Left ventricle myocardium superior (tissue), 1 donor: ENCODE results near the gene DPY19L3. TPM values are rescaled to one million over a fixed set of nuclear protein-coding genes. Genes with fewer than 3 reads are reported as not detected.
"Not testable (repeated sequence)": the region's sequence is repeated elsewhere in the genome, so short reads cannot be mapped to it uniquely, and the experiment has no call there.

Experiments used
- ATAC-seq: fragments of 200-7000 bp; cut with Tn5 transposase; one replicate; pipeline ENCODE4 v1.9.1; 2020; ENCODE audit warnings: mild to moderate bottlenecking, moderate library complexity
- DNase-seq: peaks from one replicate; pipeline ENCODE4 v3.0.0-alpha.2; 2020
- intact Hi-C: fragments of 100-400 bp; cut with micrococcal nuclease; formaldehyde crosslinking; loops from one replicate; pipeline ENCODE4 v1.11.0; 2022
- total RNA-seq: library from RNA; stranded (reverse); fragmentation: NEBNext Ultra II Directional; extraction: Animal tissue kit (Norgen Biotek cat#: 25700); gene quantifications from one replicate; pipeline ENCODE4 v1.2.1, GENCODE V29; 2021
- donor health status: DM: no; HTN: yes; CAD: no; lungs with severe emphysema.

DPY19L3 gene
- total RNA-seq, 1 donor from 2014 or later = 5.2 TPM

- intact Hi-C loops = no loop called here
- DNase-seq (no peak), ATAC-seq (no peak)
These were observed 17.1 kb upstream of the DPY19L3 start for GRCh38 chr19:32388393-32388855.

DNA sequence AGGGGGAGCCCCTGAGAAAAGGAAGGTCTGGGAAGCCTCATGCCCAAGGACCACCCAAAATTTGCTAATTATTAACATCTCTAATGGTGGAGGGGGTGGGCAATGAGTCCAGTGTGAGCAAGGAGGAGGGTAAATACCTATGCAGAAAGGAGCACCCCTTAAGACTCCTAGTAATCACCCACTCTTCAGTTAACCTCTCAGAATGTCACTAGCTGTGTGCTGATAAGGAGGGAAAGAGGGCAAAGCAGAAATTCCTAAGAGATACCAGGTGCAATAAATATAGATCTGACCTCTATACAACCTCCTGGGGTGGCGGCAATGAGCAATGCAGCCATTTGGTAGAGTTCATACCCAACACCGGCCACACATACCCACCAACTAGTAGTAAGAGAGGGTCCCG, 12.7 kb upstream of the DPY19L3 start:
- DNase-seq (no peak), ATAC-seq (peak; percentile 52)
- intact Hi-C loops = no loop called here

GRCh38 chr19:32396046-32396652, 9.4 kb upstream of the DPY19L3 start:
- no peak for DNase-seq
- intact Hi-C loops = no loop called here
- ATAC-seq = no peak

DNA sequence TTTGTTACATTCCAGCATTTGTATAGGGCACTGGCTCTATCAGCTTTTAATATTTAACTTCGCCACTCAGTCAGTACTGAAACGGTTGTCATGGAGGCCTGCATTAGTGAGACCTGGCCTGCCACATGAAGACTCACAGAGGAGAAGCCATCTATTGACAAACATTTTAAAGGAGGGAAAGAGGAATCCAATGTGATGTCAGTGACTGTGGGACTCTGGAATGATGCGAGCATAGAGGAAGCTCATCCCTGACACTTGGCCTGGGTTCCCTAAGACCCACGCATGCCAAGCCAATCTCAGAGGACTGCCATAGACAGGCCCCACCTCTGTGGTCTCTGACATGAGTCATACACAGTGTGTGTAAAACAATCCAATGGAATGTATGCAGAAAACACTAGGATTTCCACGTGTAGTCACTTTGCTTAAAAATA, 7.9 kb upstream of the DPY19L3 start:
- intact Hi-C loops = no loop called here
- DNase-seq = no peak
- ATAC-seq = no peak

DNA sequence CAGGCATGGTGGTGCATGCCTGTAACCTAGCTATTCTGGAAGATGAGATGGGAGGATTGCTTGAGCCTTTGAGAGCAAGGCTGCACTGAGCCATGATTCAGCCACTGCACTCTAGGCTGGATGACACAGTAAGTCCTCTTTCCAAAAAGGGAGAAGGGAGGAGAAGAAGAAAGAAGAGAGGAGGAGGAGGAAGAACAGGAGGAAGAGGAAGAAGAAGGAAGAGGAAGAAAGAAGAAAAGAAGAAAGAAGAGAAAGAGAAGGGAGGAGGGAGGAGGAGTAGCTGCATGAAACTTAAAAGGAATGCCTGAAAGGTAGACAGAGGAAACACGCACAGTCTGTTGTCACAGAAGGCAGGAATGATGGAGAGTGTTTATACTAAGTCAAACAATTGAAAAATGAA, 3.6 kb upstream of the DPY19L3 start:
- no peak for ATAC-seq
- intact Hi-C loops = no loop called here
- no peak for DNase-seq

DNA sequence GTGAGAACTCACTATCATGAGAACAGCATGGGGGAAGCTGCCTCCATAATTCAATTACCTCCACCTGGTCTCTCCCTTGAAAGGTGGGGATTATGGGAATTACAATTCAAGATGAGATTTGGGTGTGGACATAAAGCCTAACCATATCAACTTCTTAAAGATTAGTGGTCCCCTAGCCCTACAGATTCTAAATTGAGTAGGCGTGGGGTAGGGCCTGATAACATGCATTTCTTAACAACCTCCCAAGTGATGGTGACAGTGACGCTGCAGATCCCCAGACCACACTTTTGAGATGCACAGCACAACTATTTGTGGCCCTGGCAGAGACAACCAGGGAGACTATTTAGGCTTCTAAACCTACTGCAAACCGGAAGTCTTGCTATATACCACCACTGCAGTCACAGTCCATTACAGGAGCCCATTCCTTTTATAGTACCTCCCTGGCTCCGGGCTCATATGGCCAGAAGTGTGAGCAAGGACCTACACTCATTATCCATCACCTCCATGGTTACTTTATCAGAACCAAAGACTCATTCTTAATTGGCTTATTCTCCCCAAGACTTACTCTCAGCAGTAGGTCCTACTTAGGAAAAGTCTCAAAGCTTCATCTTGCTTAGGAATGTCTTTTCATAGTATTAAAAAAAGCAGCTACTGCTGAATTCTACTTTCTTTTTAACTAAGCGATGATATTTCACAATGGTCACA, 2.1 kb upstream of the DPY19L3 start:
- intact Hi-C loops = no loop called here
- no peak for ATAC-seq
- DNase-seq = no peak

DNA sequence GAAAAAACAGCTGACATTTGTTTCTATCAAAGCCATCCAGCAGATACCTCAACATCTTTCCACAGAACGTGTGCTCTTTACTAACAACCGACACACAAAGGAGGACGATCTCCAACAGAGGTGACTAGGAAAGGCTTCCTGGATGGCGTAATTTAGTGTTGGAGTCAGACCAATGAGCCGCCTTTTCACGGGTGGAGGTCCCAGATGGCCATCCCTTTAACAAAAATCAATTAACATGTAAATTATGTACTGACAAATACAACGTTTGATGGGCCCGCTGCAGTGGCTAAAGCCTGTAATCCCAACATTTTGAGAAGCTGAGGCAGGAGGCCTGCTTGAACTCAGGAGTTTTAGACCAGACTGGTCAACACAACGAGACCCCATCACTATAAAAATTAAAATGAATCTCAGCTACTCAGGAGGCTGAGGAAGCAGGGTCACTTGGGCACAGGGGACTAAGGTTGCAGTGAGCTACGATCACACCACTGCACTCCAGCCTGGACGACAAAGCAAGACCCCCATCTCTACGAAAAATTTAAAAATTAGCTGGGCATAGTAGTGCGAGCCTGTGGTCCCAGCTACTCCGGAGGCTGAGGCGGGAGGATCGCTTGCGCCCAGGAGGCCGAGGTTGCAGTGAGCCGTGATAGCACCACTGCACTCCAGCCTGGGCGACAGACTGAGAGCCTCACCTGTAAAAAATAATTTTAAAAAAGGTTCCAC, 1.2 kb upstream of the DPY19L3 start:
- intact Hi-C loops = no loop called here
- DNase-seq (no peak), ATAC-seq (no peak)

DNA sequence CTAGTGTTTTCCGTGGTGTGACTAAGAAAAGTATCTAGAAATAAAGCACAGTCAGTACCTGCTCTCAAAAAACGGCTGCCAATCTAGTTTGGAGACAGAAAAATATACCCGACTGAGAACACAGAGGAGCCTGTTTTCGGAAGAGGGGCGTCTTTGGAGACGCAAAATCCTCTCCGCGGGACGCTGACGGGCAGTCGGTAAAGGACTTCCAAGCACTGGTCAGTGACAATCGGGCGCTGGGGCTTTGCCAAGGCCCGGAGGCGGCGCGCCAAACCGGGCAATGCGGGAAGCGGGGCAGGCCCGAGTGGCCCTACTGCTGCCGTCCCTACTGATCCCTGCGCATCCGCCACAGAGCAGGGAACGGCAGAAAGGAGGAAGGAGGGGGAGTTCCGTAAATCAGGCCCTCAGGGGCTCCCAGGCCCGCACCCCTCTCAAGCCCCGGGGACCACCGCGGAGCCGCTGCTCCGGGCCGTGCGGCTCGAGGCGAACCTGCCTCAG, 588 bp upstream of the DPY19L3 start:
- peak; percentile 83 for DNase-seq
- peak; percentile 63 for ATAC-seq

DNA sequence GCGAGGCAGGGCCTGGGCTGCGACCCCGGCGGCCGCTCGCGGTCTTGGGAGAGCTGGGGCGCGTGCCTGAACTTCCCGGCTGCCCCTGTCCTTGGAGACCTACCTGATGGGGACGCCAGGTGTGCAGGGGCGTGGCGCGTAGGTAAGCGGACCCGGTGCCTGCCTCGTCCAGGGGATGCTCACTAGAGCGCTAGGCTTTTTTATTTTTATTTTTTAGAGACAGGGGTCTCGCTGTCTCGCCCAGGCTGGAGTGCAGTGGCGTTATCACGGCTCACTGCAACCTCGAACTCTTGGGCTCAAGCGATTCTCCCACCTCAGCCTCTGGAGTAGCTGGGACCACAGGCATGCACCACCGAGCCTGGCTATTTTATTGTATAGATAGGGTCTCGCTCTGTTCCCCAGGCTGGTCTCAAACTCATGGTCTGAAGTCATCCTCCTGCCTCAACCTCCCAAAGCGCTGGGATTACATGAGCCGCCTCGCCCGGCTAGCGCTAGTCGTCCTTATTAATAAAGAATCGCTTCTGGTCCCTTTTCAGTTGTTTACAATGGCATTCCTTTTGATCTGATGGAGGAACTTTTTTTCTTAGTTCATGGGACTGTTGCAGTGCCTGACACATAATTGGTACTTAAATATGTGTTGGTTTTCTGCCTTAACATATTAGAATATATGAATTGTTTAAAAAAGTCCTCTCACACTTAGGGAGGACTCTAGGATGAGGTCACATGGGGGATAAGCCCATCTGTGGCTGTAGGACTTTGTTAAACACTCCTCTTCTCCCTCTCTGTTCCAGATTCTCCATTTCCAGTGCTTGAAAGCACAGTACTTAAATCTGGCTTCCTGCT, 812 bp downstream of the DPY19L3 start:
- intact Hi-C loops = no loop called here

More for the DNA sequence above, 588 bp upstream of the DPY19L3 start:
- intact Hi-C loops = no loop called here

GRCh38 chr19:32407004-32407992, 1.7 kb downstream of the DPY19L3 start:
- no peak for ATAC-seq
- no peak for DNase-seq
- intact Hi-C loops = no loop called here

More for the DNA sequence above, 812 bp downstream of the DPY19L3 start:
- ATAC-seq = no peak
- no peak for DNase-seq

- DNase-seq (no peak), ATAC-seq (no peak)
- intact Hi-C loops = no loop called here
These were observed 9.7 kb downstream of the DPY19L3 start for GRCh38 chr19:32415246-32415645.

DNA sequence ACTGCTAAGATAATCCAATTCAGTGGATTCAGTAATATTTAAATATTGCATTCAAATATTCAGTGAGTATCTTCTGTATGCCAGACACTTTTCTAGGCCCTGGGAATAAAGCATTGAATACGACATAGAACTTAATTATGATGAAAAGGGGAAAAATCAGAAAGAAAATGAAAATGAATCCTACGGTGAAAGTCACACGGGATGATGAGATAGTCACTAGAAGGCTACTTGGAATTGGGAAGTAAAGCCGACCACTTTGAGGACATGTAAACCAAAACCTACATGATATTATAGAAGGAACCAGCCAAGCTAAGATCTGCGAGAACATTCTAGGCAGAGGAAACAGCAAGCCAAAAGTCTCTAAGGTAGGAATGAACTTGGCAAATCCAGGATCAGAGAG, 10.1 kb downstream of the DPY19L3 start:
- no peak for DNase-seq
- intact Hi-C loops = no loop called here
- no peak for ATAC-seq

DNA sequence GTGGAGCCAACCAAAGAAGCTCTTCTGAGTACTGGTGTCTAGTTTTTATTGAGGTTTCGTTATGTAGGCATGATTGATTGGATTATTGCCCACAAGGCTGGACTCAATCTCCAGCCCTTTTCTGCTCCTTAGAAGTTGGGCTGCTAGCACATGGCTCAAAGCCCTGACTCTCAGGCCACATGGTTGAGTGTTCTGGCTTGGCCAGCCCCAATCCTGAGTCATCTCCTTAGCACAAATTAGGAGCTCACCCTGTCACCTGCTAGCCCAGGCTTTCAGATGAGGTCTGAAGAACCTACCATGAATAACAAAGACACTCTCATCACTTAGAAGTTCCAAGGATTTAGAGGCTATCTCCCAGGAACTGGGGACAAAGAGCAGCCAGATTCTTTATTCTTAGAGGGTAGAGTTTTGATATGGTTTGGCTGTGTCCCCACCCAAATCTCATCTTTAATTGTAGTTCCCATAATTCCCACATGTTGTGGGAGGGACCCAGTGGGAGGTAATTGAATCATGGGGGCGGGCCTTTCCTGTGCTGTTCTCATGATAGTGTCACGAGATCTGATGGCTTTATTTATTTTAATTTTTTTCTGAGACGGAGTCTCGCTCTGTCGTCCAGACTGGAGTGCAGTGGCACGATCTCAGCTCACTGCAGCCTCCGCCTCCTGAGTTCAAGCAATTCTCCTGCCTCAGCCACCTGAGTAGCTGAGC, 11.3 kb downstream of the DPY19L3 start:
- intact Hi-C loops = no loop called here
- DNase-seq = no peak
- no peak for ATAC-seq

DNA sequence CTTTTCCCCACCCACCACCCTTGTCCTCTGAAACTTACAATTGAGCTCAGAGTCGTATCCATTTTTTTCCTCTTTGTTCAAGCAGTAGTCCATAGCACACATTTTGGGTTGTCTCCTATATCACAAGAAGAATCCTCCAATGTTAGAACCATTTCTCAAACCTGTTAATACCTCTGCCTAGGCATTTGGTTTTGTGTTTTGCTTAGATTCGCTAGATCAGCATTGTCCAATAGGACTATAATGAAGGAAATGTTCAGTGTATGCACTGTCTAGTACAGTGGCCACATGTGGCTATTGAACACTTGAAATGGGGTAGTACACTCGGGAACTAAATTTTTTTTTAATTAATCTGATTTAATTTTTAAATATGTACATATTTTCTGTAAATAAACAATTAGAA, 12.6 kb downstream of the DPY19L3 start:
- no peak for ATAC-seq
- no peak for DNase-seq
- intact Hi-C loops = no loop called here

GRCh38 chr19:32421589-32422361, 16.2 kb downstream of the DPY19L3 start:
- DNase-seq (no peak), ATAC-seq (peak; percentile 47)
- intact Hi-C loops = no loop called here

DNA sequence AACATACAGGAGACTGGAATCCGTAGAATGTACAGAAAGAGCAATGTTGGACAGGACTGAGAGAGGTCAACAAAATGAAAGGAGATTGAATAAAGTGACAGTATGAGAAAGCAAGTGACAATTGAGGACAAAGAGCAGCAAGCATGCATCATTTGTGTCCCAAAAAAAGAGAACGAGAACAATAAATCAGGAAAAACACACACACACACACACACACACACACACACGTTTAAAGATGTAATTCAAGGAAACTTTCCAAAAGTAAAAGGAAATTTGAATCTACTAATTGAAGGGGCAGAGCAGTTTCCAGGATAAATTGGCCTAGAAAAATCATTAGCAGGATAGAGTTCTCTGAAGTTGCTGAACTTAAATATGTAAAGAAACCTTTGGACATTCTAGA, 16.9 kb downstream of the DPY19L3 start:
- intact Hi-C loops = no loop called here
- ATAC-seq = no peak
- no peak for DNase-seq

DNA sequence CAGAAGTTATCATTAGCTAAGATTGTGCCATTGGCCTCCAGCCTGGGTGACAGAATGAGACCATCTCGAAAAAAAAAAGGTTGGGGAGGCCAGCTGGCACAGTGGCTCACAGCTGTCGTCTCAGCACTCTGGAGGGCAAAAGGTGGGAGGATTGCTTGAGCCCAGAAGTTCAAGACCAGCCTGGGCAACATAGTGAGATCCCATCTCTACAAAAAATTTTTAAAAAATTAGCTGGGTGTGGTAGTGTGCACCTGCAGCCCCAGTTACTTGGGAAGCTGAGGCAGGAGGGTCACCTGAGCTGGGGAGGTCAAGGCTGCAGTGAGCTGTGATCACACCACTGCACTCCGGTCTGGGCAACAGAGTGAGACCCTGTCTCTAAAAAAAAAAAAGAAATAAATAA, 18.4 kb downstream of the DPY19L3 start:
- DNase-seq, ATAC-seq, intact Hi-C loops: not testable (repeated sequence)
